GM21381 (cell line): Measurements from ENCODE around the gene TMEM164.

ENCODE experiments used
- ATAC-seq: cut with Tn5 transposase; IDR thresholded peaks from one replicate; pipeline ENCODE4 v1.9.1; 2021; ENCODE audit warnings: mild to moderate bottlenecking, moderate library complexity; ENCODE audit not compliant: unreplicated experiment

Gene TMEM164

GRCh38 chrX:110159865-110160264 lies 157.0 kb downstream of the TMEM164 start:
- no peak for ATAC-seq

- ATAC-seq = no peak
Measured at GRCh38 chrX:110161361-110161686, 158.4 kb downstream of the TMEM164 start.

DNA sequence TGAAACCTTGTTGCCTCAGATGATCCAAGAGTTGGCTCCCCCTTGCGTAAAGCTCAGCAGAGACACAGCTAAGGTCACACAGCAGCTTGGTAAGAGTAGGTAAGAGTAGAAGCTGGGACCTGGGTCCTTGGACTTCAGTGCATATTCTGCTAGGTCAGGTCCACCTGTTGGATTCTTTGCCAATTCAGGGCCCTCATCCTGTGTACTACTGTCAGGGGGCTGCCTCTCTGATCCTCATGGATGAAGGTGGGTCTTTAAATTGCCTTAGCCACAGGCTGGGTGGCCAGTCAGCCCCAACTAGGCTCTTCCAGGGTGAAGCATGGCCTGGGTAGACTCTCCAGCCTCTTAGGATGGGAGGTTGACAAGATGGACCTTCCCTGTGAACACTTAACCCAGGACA lies 159.2 kb downstream of the TMEM164 start:
- no peak for ATAC-seq

GRCh38 chrX:110162867-110163266 lies 160.0 kb downstream of the TMEM164 start:
- ATAC-seq = no peak

DNA sequence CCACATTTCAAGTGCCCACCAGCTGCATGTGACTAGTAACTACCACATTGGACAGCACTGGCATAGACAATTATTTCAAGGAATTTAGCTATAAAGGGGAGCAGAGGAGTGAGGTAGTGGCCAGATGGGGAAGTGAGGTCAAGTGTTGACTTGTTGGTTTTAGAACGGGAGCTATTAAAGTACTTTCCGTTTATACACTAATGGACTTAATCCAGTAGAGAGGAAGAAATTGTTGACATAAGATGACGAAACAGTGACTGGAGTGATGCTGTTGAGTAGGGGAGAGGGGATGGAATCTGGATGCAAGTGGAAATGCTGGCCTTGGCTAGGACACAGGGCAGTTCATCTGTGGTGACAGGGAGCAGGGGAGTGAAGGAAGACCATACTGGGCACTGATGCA lies 160.6 kb downstream of the TMEM164 start:
- no peak for ATAC-seq

GRCh38 chrX:110167952-110168451 lies 165.1 kb downstream of the TMEM164 start:
- ATAC-seq = no peak

GRCh38 chrX:110168585-110168984 lies 165.7 kb downstream of the TMEM164 start:
- no peak for ATAC-seq

GRCh38 chrX:110170029-110170428 lies 167.1 kb downstream of the TMEM164 start:
- no peak for ATAC-seq

DNA sequence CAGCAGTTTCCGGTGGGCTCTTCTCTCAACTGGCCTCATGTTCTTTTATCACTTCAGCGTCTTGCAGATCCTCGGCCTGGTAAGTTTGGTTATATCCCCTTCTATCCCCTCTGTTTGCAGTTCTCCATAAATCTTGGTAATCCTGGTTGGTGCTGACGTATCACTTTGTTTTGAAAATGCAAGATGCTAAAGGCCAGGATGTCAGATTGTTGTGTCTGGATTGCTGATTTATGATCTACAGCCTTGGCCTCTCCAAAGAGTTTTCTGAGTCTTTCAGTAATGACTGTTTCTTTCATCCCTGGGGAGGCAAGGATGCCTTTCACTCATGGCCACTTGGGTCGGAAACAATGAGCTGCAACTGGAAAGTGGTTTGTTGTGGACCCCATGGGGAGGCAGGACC lies 168.5 kb downstream of the TMEM164 start:
- ATAC-seq = no peak

- peak; percentile 98 for ATAC-seq
Measured at GRCh38 chrX:110172215-110172614, 169.3 kb downstream of the TMEM164 start.

DNA sequence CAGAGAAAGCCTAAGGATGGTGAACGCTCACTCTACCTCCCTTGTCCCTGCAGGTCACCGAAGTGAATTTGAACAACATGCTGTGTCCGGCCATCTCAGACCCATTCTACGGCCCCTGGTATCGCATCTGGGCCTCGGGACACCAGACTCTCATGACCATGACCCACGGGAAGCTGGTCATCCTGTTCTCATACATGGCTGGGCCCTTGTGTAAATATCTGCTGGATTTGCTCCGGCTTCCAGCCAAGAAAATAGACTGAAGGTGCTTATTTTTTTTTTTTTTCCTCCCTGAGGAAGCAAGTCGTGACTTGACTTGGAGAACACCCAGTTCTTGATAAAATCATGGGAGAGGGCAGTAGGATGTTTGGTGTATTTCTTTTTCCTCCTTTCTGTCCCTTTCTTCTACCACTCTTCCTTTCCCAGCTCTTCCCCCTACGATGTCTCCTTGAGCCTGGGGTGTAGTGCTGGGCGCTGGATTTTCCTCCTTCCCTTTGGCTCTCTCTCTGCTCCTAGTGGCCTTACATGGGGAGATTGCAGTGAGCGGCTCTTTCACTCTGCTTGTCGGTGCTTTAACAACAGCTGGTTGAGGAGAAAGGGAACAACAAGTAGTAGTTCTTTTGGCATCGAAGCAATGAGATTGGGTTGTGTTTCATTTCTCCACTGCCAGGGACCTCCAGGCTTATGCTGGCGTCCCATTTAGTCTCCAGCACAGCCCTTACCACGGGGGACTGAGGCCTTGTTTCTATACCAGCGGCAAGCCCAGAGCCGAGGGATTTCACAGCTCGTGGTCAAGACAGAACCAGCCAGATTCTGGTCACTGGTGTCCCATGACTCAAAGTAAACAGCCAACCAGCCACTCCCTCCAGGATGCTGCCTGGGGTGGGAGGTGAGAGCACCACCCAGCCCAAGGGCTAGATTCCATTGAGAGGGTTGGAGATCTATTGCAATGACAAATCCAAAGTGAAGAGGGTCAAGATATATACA lies 170.6 kb downstream of the TMEM164 start:
- no peak for ATAC-seq

GRCh38 chrX:110175146-110175545 lies 172.2 kb downstream of the TMEM164 start:
- no peak for ATAC-seq

DNA sequence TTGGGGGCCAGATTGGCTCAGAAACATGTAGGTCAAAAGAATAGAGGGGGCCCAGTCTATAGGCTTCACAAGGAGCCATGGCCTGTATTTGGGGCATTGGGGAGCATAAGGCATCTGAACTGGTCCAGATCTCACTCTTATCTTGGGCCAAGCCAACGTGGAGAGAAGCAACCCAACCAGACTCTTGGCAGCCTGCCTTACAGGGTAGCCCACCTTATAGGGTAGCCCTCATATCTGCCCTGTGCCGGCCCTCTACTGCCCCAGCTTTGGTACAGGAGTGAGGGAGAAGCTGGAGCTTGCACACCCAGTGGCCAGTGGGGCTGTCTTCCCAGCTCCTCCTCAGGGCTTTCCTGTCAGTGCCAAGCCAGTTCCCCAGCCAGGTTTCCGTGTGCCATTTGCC lies 172.8 kb downstream of the TMEM164 start:
- ATAC-seq = no peak

- ATAC-seq = no peak
Measured at GRCh38 chrX:110178179-110178865, 175.4 kb downstream of the TMEM164 start.

DNA sequence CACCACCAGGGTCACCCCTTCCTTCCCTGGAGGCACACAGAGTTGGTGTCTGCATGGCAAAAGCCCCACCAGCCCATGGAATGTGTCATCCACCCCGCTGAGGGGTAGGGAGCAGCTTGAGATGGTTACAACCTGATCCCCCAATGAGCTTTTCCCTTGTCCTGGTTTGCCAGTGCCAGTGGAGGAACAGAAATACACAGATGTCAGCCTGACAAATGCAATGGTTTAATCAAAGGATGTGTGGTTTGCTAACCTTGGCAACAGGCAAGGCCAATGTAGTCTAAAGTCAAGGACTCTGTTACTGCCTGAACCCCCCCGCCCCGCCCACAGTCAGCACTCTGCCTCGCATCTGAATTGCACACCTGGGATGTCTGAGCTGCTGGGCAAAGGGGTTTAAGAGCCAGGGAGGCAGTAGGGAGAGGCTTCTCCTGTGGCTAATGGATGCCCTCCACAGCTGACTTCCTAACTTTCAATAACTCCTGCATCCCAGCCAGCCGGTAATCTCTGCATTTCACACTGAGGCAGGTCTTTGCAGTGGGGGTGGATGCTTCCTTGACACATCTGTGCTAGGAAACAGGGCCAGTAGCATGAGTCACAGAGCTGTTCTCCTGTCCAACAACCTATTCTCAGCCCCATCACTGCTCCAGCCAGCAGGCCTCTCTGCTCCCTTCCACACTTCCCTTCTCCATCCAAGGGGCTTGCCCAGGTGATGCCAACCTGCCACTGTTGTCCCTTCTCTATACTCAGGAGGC lies 177.4 kb downstream of the TMEM164 start:
- peak; percentile 19 for ATAC-seq

DNA sequence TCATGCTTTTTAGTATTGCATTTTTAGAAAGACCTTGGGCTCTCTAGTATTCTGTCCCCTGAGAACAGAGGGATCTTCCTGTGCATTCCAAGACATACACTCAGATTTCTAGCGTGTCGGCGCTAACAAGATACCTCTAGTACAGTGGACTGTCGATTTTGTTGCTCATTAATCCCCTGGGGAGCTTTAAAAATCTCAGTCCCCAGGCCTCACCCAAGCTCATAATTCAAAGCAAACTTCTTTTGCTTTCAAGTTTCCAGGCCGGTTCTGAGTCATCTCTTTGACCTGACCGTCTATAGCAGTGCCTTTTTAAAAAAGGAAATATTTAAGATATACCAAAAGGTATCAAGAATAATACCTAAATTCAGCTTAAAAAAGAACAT lies 178.0 kb downstream of the TMEM164 start:
- ATAC-seq = peak; percentile 84

DNA sequence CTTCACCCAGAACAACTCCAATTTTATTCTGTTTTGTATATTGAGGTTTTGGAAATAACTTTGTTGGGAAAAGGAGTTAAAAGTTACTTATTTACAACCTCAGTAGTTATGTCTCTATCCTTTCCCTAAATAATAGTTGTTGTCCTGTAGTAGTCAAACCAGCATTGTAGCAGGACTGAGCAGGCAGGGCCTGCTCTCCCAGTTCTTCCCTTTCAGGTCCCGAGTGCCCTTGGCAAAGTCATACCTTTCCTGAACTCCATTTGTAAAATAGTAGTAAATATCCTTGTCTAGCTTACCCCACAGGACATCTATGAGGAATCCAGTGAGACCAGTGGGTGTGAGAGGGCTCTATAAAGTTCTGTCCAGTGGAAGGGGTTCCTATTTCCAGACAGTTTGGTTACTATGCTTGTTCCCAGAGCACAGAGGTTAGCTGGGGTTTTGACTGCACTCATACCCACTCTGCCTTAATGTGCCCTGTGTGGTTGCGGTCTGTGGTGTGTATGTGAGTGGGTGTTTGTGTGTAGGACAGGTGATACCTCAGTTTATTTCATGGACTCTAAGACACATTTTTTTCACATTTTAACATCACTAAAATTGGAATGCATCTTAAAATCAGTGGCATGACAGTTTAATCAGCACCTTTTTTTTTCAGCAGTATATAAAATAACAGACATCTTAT lies 178.7 kb downstream of the TMEM164 start:
- ATAC-seq = no peak

DNA sequence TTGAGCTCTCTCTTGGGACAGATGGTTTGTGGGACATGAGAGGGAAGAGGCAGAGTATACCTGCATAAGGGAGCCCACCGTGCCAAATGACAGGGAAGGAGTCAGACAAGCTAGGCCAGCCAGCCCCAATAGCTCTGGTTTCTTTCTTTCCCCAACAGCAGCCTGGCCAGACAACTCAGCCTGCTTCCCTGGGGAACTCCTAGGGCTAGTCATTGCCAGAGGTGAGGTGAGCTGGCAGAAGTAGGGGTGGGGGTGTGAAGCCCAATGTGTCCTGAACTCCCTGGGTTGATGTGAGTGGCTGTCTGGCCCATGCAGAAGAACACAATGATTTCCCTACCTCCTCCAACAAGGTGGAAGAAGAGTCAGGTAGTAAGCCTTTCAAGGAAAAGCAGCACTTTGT lies 179.4 kb downstream of the TMEM164 start:
- ATAC-seq = no peak

DNA sequence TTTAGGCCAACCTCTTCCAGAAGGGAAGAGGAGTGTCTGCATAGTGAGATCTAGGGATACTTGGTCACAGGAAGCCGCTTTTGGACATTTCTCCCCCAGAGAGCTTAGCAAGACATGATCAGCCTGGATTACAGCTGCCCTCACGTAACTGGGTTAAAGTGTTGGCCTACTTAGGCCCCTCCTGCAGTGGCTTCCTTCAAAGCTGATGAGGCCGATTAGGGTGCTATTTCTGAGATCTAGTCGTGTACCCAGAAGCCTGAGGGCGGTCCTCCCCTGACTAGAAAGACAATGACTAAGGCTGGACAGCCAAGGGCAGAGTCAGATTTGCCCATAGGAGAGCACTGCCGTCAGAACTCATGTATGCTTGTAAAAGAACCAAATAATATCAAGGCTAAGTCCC lies 180.0 kb downstream of the TMEM164 start:
- ATAC-seq = no peak

- no peak for ATAC-seq
Measured at GRCh38 chrX:110183314-110183713, 180.4 kb downstream of the TMEM164 start.
